Measurements from ENCODE around the gene NDUFAF5. TPM values are rescaled to one million over a fixed set of nuclear protein-coding genes. Genes with fewer than 3 reads are reported as not detected.

Gene NDUFAF5
- total and polyA plus RNA-seq, 2 of the 8 experiments (the other 6 are each of a cell fraction or from before 2014, with no cell fraction given): 11.8 to 32.3 TPM

GRCh38 chr20:13765299-13765698 lies 19.5 kb upstream of the NDUFAF5 start (continued):
- no peak for TF ChIP-seq SUZ12 (IDR thresholded peaks at IDR 0.05; ENCODE audit: low read length)
